Measurements from ENCODE around the gene SVOP.

The SVOP gene

DNA sequence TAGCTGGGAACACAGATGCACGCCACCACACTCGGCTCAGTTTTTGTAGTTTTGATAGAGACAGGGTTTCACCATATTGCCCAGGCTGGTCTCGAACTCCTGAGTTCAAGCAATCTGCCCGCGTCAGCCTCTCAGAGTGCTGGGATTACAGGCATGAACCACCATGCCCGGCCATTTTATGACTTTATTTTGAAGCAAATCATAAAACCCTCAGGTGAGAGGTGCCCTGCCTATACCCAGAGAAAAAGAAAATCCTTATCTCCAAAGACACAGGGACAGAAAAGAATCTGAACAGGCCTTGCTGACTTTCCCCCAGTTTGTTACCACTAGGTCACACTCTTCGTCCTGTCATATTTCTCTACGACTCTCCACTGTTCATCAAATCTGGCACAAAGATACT lies 92.2 kb downstream of the SVOP start:
- no peak for DNase-seq

DNA sequence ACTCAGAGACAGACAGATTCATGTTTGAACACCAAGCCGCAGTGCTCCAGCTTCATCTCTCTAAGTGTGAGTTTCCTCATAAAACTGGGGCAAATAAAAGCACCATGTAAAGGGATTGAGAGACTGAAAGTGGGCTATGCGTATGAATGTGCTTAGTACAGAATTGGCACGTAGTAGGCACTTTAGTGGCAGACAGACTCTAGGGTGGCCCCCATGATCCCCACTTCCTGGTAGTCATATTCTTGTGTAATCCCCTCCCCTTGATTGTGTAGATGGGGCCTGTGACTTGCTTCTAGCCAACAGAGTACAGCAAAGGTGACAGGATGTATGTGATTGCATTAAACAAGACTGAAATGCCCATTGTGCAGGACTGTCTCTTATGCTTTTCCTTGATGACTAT lies 98.0 kb downstream of the SVOP start:
- DNase-seq = no peak

DNA sequence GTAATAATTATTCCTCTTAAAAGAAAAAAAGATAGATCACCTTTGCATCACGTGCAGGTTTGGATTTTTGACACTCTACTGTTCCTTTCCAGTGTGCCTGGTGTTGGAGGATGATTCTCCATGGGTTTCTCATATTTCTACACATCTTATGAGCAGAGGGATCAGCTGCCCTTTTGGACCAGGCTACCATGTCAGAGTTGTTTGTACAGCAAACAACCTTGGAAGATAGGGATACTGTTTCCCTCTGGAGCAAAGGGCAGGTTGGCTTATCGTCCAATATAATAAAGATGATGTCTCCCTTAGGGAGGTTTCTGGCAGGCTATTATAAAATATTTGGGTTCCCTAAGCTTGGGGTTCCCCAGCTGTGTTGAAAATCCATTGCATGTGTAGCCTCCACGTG lies 98.9 kb downstream of the SVOP start:
- DNase-seq = no peak

DNA sequence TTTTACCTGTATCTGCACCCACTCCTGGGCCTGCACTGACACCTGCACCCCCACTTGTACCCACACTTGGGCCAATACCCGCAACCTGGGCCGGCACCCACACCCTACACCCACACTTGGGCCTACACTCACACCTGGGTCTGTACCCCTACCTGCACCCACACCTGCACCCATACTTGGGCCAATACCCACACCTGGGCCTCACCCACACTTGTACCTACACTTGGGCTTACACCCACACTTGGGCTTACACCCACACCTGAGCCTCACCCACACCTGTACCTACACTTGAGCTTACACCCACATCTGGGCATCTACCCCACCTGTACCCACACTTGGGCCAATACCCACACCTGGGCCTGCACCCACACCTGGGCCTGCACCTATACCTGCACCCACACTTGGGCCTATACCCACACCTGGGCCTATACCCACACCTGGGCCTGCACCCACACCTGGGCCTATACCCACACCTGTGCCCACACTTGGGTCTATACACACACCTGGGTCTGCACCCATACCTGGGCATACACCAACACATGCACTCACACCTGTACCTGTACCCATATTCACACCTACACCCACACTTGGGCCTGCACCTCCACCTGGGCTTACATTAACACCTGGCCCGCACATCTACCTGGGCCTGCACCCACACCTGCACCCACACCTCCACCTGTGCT lies 101.8 kb downstream of the SVOP start:
- no peak for DNase-seq

DNA sequence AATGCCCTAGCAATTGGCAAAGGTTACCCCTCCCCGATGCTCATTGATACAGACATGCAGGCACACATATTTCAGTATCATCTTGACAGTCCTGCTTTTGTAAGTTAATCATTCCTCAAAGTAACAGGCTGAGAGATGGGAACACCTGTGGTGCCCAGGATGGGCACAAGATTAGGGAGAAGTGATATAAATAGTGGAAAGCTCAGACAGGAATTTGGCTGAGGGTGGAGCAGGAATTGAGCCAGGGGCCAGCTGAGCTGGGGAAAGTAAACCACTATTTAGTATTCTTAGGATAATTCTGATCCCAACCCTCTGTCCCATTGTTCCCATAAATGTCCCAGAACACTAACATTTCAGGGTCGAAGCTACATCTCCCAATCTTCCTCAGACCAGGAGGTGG lies 102.7 kb downstream of the SVOP start:
- no peak for DNase-seq

DNA sequence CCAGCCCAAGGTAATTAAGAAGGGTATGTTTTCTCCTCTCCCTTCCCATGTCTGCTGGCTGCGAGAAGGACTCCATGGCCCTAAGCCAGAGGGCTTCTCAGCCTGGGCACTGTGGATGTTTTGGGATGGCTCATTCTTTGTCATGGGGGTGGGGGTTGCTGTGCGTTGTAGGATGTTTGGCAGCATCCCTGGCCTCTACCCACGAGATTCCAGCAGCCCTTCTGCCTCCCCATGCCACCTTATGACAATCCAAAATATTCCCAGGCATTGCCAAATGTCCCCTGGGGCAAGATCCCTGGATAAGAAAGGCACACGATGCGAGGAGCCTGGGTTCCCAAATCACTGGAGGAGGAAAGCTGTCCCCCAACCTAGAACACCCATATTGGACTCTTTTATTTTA lies 104.5 kb downstream of the SVOP start:
- no peak for DNase-seq

DNA sequence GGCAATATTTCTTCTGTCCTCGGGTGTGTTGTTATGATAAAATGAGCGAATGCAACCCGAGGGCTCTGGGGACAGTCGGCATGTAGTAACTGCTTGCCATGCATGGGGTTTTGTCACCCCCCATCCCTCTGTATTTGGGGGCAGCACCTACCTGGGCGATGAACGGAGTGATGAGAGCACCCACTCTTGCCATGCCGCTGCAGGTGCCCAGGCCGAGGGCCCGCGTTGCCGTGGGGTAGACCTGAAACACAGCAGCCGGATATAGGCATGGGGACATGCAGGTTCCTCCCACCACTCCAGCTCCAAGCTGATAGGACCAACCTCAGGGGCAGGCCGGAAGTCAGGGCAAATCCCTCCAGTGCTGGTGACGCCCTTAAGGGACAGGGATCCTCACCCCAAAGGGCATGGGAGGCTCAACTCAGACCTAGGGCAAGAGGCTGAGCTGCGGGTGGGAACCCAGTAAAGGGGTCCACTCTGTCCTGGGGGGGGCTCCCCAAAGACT lies 105.2 kb downstream of the SVOP start:
- DNase-seq = no peak

DNA sequence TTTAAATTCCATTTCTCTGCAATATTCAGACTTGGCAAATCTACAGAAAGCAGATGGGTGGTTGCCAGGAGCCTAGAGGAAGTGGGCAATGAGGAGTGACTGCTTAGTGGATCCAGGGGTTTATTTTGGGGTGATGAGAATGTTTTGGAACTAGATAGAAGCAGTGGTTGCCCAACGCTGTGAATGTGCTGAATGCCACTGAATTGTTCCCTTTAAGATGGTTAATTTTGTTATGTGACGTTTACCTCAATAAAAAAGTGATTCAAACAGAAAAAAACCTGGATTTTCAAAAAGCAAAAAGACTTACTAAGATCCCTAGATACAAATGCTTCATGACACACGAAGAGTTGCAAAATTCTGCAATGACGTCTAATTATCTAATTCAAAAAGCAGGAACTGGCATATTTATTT lies 106.7 kb downstream of the SVOP start:
- DNase-seq = peak; percentile 68 to 69

DNA sequence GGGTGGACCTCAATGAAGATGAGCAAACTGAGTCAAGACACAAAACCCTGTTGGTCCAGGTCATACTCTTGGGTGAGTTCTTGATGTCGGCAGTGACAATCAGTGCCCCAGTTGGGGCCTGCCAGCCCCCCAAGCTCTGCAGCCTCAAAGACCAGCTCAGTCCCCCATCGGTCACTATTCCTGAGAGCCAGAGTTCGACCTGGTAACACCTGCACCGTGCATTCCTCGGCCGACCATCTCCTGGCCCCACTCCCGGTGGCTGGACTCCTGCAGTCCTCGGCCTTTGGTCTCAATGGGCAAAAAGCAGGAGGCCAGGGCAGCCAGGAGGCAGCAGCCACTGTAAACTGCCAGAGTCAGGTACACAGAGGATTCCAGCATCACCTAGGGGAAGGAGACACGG lies 108.5 kb downstream of the SVOP start:
- DNase-seq = no peak

DNA sequence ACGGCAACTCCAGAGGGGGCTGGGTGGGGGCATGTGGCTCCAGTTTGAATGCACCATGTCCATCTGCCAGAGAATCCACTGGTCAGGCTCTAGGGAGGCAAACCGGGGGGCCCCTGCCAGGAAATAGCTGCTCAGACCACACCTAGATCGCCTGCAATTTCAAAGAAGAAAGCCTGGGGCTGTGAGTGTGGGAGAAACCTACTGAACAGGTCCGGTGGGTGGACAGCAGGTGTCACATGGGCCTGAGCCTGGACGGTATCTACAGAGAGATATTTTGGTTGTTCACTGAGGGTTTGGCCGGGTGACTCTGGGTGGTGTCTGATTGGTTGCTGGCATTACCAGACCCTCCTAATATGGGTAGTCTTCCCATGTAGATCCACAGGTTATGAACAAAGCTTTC lies 109.0 kb downstream of the SVOP start:
- no peak for DNase-seq

DNA sequence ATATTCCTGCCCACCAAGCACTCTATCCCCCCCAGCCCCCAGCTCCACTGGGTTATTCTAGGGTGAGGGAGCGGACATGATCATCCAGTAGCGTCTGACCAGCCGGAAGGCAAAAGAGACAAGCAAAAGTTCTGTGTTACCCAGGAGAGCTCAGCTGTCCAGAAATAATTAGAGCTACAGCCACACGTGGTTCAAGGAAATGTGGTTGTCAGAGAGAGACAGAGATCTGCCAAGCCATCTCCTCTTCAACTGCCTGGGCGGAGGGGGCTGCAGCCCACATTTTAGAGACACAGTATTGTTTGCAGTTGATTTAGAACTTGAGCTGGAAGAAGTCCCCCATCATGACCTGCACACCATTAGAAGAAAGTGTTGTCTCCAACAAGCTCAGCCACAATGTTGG lies 110.5 kb downstream of the SVOP start:
- DNase-seq = no peak

DNA sequence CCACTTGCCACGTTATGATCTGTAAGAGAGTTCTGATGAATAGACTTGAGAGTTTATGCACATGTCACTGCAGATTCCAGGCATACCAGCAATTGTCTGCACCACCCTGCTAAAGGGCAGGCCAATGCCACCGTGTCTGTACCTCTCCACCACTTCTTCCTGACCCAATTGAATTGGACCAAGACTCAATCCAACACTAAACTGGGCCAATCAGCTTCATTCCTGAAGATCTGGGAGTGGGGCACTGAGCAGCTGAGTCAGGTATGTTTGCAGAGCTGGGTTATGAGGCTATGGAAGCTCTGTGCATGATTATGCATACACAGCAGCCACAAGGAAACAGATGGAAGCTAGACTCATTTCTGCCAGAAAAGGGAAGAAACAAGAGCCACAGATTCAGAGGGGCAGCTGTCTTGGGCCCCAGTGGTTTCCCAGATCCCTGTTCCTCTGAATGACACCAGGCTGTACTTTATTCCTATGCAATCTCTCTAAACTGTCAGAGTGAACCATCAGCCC lies 113.0 kb downstream of the SVOP start:
- DNase-seq = peak; percentile 99

DNA sequence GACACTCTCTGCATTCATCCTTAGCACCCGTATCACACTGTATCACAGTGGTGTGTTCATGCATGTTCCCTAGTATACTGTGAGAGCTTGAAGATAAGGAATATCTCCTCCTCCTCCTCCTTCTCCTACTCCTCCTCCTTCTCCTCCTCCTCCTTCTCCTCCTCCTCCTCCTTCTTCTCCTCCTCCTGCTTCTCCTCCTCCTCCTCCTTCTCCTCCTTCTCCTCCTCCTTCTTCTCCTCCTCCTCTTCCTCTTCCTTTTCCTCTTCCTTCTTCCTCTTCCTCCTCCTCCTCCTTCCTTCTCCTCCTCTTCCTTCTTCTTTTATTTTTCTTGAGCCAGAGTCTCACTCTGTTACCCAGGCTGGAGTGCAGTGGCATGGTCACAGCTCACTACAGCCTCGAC lies 113.9 kb downstream of the SVOP start:
- DNase-seq = no peak

DNA sequence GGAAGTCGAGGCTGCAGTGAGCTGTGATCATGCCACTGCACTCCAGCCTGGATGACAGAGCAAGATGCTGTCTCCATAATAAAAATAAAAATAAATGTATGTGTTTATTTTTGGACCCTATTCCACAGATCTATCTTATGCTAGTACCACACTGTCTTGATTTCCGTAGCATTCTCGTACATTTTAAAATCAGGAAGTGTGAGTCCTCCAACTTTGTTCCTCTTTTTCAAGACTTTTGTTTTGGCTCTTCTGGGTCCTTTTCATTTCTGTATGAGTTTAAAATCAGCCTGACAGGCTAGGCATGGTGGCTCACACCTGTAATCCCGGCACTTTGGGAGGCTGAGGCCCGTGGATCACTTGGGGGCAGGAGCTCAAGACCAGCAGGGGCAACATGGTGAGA lies 115.1 kb downstream of the SVOP start:
- peak; percentile 94 to 95 for DNase-seq

DNA sequence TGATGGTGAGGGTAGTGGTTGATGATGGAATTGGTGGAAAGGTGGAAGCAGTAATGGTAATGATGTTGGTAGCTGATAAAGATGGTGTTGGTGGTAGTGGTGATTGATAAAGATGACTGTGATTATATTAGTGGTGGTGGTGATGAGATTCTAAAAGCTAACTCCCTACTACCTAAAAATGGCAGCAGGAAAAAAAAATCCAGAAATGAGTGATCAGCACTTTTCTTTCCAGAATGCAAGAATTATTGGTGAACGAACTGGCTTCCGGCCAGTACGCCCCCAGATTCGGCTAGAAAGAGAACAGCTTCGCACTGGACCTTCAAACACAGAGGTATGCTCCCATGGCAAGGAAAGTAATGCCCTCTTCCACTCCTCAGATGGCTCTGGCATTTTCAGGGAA lies 121.7 kb downstream of the SVOP start:
- DNase-seq = no peak

DNA sequence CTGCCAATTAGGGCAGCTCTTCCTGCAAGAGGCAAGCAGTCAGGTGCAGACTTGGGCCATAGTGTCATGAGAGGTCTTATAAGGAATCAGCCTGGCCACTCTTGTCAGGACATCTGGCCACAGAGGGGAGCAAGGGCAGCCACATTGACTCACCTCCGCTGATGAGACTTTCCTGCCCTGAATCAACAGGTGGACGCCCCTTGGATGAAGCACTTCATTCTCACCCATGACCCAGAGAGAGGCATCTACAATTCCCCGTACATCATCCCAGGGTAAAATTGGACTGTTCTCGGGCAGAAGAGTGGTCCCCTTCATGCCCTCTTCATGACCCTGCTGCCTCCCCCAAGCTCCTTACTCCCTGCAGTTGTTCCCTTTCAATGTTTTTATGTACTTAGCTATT lies 124.1 kb downstream of the SVOP start:
- DNase-seq = no peak

DNA sequence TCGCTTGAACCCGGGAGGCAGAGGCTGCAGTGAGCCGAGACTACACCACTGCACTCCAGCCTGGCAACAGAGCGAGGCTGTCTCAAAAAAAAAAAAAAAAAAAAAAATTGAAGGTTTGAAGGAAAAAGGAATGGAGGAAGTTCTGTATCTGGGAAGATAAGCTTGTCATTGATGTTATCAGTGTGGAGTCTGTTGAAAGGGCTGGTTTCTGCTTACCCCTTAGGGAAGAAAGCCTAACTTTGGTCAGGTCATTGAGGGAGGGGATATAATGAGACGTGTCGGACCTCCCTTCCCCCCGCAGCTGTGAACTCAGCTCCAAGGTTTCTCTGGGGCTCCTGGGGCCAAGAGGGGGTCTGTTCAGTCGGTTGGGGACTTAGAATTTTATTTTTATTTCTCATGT lies 124.5 kb downstream of the SVOP start:
- peak in 1 of 2 experiments; percentile 24 for DNase-seq

DNA sequence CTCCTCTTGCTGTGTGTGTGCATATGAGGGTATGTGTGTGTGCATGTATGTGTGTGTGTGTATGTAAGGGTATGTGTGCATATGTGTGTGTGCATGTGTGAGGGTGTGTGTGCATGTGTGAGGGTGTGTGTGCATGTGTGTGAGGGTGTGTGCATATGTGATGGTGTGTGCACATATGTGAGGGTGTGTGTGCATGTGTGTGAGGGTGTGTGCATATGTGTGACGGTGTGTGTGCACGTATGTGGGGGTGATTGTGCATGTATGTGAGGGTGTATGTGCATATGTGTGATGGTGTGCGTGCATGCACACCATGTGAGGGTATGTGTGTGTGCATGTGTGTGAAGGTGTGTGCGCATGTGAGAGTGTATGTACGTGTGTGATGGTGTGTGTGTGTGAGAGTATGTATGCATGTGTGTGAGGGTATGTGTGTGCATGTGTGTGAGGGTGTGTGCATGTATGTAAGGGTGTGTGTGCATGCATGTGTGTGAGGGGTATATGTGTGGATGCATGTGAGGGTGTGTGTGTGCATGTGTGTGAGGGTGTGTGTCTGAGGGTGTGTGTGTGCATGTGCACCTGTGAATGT lies 125.6 kb downstream of the SVOP start:
- DNase-seq = no peak

DNA sequence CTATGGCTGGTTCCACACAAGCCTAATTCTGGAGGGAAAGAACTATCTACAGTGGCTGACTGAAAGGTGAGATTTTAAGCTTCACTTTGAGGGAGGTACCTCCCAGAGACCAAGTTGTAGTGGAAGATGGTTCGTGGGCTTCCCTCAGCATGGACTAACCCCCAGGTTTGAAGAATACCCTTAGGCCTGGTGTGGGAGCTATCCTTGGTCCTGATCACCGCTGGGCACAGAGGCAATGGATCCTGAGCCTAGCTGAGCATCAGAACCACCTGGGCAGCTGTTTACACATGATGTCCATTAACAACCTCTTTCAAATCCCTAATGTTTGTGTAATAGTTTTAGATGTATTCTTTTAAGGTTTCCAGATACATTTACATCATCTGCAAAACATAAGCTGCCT lies 130.7 kb downstream of the SVOP start:
- DNase-seq = peak in 1 of 2 experiments; percentile 14

DNA sequence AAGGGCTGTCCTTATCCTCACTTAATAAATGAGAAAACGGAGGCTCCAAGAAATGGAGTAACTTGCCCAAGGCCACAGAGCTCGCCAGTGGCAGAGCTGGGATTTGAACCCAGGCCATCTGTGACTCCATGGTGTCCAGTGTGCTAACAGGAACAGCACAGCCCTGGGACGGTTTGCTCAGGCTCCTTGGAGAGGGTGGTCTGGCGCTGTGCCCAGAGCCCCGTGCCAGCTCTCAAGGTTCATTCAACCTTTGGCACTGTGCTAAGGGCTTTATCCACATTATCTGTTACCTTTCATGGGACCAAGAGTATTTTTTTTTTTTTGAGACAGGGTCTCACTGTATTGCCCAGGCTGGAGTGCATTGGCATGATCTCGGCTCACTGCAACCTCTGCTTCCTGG lies 132.8 kb downstream of the SVOP start:
- no peak for DNase-seq

DNA sequence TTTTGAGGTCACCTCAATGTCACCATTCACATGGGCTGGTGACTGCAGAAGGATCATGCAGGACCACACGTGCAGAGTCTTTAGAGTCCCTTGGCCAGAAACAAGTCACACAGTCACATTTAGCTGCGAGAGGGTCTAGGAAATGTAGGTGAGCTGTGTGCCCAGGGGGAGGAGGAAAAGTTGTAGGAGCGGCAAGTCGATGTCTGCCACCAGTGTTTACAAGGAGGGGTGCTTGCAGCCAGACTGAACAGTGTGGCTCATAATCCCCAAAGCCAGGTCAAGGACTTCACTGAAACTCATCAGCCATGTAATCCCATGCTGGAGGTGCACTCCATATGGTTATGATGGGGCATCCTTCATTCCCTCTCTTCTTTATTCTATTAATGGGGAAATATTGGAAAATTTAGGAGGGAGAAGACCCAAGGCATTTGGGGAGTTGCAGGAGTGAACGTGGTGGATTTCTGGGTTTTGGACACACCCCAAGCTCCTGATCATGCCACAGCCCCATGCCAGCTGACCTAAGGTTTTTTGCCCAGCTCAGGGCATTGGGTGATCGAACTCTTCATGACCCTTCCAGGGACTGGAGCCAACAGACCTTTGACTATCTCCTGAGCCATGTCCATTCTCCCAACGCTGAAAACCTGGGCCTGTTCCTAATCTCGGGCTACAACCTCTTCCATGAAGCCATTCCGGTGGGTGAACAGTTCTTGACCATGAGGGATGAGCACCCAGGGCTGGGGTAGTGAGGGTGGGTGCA lies 133.8 kb downstream of the SVOP start:
- DNase-seq = no peak

DNA sequence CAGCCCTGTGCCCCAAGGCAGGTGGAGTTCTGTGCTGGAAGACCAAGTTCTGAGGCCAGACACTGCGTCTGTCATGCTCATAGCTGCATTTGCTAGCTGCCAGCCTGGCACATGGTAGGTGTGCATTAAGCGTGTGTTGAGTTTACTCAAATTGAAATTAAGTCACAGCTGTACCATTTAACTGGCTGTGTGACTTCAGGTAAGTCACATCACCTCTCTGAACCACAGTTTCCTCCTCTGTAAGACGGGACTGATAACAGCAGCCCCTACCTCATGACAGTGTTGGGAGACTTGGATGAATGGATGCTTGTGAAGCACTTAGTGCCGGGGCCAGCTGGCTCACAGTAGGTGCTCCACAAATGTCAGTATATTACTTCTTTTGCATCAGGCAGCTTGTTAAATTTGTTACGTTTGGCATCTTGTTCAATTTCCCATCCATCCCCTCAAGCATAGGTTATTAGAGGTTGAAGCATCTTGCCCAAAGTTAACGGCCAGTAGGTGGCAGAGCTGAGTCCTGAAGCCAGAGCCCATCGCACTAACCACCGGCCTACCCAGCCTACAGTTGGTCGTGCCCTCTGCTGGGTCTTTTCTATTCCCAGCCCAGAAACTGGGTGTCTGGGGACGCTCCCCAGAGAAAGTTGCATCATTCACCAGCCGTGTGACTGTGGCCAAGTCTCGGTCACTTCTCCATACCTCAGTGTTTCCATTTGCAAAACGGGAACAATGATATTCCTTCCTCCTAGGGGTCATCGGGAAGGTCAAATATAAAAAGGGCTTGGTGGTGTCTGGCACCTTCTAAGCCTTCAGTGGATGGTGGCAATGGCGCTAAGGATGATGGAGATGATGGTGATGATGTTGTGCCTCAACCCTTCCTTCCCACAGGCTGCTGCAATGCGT lies 136.5 kb downstream of the SVOP start:
- DNase-seq = peak; percentile 66 to 76

DNA sequence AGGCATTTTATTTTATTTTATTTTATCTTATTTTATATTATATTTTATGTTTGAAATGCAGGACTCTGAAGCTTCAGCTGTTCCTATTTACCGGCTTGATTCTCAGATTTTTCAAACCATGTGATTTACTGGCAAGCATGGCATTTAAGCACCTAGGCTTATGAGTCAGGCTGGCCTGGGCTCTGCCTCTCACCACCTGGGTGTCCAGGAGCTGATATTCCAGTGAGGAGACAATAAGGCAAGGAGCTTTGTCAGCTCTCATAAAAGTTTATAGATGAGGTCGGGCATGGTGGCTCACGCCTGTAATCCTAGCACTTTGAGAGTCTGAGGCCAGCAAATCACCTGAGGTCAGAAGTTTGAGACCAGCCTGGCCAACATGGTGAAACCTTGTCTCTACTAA lies 138.9 kb downstream of the SVOP start:
- no peak for DNase-seq
